Hepatocyte (in vitro differentiated cells): Measurements from ENCODE around the gene C1orf87.

ENCODE experiments used
- EZH2phosphoT487 ChIP-seq: fragments of 200-600 bp; sonication (generic); IDR thresholded peaks from one replicate; pipeline ENCODE4 v1.6.1; 2018; ENCODE audit warnings: antibody characterized with exemption, mild to moderate bottlenecking, low read depth, moderate library complexity; ENCODE audit not compliant: unreplicated experiment, severe bottlenecking
- TF ChIP-seq, protein P1 (sequence below): fragments of 200-600 bp; sonication (generic); IDR thresholded peaks from 2 replicates; pipeline ENCODE4 v1.5.1; 2016; ENCODE audit warnings: antibody characterized with exemption, mild to moderate bottlenecking; ENCODE audit not compliant: poor library complexity

DNA sequence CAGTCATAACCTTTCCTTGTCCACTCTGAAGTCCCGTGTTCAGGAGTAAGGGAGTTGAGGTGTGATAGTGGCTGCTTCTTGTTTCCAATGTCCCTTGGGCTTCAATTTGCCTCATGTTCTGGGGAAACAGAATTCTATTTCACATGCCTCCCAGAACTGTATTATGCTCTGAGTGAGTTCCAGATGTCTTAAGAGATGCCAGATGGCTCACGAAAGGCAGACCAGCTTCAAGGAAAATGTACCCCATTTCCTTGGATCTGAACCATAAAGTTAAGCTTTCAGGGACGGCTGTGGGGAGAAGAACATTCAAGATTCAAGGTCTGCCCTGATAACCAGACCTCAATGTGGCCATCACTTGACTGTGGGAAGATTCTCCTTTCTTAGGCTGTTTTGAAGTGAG, 42.4 kb downstream of the C1orf87 start:
- TF ChIP-seq, protein P1, sequence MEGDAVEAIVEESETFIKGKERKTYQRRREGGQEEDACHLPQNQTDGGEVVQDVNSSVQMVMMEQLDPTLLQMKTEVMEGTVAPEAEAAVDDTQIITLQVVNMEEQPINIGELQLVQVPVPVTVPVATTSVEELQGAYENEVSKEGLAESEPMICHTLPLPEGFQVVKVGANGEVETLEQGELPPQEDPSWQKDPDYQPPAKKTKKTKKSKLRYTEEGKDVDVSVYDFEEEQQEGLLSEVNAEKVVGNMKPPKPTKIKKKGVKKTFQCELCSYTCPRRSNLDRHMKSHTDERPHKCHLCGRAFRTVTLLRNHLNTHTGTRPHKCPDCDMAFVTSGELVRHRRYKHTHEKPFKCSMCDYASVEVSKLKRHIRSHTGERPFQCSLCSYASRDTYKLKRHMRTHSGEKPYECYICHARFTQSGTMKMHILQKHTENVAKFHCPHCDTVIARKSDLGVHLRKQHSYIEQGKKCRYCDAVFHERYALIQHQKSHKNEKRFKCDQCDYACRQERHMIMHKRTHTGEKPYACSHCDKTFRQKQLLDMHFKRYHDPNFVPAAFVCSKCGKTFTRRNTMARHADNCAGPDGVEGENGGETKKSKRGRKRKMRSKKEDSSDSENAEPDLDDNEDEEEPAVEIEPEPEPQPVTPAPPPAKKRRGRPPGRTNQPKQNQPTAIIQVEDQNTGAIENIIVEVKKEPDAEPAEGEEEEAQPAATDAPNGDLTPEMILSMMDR = no peak
- TF ChIP-seq EZH2phosphoT487 = no peak
